GM21381 (cell line): Measurements from ENCODE around the gene ZNF618.

Source experiments
- ATAC-seq: cut with Tn5 transposase; IDR thresholded peaks from one replicate; pipeline ENCODE4 v1.9.1; 2021; ENCODE audit warnings: mild to moderate bottlenecking, moderate library complexity; ENCODE audit not compliant: unreplicated experiment

Gene ZNF618

DNA sequence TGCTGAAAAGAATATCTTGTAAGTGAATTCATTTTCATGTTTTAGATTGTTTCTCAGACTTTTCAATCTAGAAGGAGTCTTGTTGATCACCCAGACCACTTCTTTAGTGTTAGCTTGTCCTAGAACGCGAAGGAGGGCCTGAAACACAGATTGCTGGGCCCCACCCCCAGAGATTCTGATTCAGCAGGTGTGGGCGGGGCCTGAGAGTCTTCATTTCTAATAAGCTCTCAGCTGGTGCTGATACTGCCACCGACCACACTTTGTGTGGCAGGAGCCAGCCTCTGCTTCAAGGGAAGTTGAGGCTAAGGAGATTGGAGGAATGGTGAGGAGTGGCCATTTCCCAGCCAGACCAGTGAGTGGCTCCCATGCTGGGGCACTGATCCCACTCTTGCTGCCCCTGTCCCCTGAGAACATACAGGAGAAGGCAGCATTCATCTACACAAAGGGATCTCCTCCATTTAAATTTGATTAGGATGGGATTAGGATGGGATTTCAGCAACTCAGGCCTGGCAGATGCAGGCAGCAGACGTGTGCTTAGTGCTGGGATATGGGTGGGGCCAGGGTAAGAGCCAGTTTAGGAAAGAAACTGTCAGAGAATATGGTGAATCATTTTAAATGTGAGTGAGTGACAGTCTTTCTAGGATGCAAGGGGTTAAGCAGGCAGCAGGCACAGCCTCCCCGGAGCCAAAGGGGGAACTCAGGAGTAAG, 35.9 kb downstream of the ZNF618 start:
- no peak for ATAC-seq

DNA sequence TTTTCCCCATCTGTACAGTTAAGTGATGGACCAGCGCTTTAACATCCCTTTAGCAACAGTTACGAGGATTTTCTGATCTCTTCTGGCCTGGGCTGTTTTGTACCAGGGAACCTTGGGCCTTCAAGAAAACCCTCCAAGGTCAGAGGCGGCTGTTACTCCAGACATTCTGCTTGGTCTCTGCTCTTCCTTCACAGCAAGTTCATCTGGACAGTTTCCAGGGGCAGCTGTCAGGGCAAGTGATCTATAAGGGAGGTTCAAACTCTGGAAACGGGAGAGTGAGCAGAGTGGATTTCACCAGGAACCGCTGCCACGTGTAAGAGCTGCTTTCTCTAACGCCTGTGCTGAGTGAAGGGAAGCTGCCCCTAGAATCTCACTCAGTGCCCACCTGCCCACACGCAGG, 36.7 kb downstream of the ZNF618 start:
- no peak for ATAC-seq

DNA sequence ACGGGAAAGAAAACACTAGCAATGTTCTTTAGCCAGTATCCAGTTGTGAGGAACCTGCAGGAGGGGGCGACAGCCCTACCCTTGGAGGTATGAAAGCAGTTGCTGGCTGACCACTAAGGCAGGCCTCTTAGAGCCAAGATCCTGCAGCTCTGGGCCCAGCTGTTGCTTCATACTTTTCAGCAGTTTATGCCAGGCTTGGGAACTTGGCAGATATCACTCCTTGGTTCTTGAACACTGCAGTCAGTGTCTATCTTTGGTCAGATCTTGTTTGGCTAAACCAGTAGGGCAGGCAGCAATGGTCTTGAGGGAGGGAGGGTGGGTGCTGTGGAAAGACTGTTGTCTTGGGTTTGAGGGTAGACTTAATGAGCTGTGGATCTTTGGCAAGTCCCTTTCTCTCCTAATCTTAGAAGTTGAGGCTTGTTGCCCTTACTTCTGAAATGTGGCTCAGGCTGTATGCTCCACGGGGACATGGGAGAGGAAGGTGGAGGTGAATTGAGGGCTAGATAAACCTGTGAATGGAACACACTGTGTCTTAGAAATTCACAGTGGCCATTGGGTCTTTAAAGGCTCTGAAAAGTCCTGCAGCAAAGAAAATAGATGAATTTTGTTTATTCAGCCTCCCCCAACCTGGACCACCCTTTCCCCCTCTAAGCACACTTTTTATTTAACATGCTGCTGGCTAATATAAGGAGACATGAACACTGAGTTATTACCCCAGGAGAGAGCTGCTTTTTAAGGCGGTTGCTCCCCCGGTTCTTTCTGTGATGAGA, 37.5 kb downstream of the ZNF618 start:
- no peak for ATAC-seq

DNA sequence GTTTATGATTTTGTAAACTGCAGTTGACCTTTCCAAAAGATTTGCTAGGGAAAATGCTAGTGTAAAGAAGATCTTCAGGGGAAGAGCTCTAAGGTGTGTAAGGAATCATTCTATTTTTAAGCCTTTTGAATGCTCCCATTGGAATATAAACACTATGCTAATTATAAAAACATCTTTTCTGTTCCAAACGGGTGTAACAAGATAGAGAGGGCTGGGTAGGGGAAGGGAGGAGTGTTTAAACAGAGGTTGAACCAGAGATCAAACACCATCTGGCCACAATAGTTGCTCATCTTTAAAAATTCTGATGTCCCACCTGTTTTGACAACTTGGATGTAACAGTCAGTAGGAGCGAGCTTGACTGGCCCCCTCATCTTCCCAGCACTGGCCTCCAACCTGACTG, 38.4 kb downstream of the ZNF618 start:
- ATAC-seq: no peak

DNA sequence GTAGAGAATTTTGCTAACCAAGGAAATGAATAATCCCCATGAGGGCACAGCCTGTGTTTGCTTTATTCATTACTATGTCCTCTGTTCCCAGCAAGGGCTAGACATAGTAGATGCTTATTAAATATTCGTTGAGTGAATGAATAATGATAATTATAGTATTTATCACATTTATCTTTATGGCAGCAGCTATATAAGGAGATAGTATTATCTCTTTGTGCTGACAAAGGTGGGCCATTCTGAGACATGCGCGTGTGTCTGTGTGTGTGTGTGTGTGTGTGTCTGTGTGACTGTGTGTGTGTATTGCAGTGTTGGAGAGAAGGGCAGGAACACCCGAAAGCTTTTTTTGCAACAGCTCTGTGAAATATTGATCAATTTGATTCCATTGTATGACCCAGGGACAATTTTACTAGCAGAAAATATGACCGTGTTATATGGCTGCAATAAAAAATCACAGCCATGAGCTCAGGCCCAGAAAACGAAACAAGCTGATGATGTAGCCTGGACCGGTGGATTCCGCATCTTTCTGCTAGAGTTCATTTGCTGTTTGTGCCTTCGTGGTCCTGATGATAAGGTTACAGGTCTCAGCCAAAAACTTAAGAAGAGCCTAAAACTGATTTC, 39.8 kb downstream of the ZNF618 start:
- ATAC-seq: no peak

DNA sequence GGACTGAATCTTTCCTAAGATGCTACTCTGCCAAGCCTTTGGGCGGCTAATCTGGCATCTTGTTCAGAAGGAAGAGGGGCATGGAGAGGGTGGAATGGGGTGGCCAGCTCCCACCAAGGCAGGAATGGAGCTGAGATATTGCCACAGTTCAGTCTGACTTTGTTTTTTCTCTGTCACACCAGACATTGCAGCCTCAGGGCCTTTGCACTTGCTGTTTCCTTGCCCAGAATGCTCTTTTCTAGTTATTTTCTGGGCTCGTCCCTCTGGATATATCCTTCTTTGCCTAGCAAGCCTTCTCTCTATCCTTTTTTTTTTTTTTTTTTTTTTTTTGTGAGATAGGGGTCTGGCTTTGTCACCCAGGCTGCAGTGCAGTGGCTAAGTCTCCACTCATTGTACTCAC, 40.8 kb downstream of the ZNF618 start:
- no peak for ATAC-seq

DNA sequence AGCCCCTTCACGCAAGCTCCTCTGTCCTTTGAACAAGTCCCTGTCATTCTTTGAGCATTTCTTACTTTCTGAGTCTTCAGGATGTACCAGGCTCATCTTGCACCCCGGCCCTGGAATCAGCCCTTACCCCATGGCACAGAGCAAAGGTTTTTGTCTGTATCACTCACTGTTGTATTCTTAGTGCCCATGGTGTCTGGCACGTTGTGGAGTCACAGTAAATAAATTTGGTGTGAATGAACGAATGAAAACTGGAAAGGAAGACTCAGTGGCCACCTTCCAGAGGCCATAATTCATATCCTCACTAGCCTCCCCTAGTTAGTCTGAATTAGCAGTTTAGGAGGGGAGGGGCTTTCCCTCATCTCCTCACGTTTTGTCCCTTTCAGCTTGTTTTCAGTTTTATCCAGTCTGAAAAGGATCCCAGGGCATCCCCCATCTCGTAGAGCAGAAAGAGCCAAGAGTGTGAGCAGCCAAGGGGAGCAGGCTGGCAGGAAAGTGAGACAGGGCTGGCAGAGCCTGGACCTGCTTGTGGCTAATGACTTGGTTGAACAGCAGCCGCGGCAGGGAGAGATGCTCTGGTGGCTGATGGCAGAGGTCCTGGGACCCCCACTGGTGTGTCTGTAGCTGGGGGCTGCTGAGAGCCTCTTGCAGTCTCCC, 42.7 kb downstream of the ZNF618 start:
- no peak for ATAC-seq

DNA sequence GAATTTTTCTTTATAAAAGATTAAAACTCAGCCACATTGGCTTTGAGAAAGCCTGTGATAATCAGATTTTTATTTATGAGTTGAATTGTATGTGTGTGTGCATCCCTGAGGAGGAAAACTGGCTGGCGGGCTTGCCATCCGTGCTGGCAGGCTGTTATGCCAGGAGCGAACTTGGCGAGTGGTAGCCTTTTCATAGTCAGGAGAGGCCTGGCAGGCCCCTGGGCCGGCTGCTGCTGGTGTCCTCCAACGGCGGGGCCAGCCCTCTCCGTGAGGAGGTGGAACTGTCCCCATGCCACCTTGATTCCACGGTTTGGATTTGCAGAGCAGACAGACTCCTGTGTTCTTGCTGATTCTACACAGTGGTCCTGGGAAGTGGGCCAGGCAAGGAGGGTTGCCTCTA, 43.3 kb downstream of the ZNF618 start:
- no peak for ATAC-seq

DNA sequence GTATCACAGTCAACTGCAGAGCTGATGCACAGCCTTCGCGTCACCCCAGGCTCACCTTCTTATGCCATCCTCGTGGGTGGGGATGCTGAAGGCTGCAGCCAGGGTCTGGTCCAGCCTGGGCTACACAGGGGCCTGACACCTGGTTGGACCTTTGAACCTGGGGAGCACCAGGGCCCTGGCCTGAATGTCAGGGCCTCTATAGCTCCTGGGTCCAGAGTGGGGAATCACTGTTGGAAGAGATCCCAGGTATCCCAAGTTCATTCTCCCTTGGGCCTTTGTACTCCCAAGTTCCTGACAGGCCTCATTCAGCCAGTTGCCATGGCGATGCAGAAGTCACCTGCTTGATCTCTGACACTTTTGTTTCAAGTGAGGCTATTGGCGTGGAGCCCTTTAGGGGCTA, 43.8 kb downstream of the ZNF618 start:
- ATAC-seq: no peak

DNA sequence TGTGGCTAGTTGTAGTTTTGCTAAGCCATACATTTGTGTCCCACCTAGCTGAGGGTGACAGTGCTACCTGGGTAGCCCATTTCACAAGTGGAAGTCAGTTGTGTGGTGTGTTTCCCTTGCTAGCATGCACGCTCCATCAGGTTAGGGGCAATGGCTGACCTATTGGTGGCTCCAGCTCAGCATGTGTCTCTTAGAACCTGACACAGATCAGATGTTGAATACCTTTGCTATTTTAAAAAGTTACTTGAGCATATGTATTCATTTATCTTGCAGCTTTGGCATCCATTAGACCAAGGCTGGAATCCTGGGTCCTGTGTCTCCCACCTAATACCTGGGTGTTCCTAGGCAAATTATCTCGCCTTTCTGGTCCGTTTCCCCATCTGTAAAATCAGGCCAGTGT, 44.8 kb downstream of the ZNF618 start:
- no peak for ATAC-seq

DNA sequence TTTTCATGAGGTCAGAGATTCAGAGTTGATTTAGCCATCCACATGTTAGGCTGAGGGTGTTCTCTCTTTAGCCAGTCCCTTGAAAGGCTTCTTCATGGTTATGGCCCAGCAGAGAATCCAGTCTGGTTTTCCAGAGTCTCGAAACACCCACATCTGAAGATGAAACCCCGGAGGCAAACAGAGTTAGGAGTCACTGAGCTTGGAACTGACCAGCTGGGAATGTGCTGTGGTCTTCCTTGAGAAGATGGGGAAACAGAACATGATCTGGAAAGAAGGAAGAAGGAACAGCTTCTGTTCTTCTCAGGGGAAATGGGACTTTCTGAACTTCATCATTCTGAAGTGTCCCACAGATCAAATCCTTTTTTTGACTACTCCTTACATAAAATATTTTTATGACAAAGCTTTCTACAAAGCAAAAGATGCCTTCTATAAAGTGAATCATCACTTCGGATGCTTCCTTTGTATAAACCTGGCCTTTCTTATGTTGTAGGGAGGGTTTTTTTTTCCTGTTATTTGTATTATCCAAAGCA, 45.4 kb downstream of the ZNF618 start:
- no peak for ATAC-seq

DNA sequence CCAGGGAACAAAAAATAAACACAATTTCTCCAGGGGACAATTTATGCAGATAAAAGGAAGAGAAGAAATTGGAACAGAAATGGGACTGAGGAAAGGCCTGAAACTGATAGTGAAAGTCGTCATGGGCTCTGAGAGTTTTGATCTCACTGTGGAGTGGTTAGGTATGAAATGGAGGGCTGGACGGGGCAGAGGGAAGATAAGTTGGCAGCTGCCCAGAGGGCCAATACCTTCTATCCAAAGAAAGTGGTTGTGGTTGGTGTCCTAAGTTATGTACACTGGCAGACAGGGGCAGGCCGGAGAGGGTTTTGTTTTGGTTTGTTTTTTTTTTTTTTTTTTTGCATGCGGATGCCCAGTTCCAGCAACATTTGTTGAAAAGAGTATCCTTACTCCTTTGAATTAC, 46.1 kb downstream of the ZNF618 start:
- no peak for ATAC-seq

DNA sequence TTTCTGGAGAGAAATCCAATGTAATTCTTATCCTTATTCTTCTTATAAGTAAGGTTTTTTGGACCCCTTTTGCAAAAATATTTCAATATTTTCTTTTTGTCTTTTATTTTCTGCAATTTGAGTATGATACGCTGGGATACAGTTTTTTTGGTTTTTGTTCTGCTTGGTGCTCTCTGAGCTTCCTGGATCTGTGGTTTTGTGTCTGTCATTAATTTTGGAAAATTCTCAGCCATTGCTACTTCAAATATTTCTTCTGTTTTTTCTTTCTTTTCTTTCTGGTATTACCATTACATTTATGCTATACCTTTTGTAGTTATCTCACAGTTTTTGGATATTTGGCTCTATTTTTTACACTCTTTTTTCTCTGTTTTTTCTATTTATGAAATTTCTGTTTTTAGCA, 50.1 kb downstream of the ZNF618 start:
- no peak for ATAC-seq

DNA sequence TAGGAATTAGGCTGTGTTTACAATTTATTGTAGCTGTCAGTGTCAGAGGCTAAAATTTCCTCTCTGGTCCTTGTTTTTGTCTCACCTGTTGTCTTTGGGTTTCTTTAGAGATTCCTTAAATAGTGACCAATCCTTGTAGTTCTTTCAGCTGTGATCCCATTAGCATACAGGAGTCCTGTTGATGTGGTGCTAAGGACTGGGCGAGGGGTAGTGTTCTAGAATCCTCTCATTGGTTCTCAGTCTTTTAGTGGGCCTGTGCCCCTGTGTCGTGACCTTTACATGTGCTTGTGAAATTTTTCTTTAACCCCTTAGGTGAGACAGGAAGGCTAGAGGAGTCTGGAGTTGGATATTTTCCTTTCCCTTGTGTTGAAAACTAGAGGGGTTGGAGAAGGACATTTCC, 51.2 kb downstream of the ZNF618 start:
- ATAC-seq: no peak

DNA sequence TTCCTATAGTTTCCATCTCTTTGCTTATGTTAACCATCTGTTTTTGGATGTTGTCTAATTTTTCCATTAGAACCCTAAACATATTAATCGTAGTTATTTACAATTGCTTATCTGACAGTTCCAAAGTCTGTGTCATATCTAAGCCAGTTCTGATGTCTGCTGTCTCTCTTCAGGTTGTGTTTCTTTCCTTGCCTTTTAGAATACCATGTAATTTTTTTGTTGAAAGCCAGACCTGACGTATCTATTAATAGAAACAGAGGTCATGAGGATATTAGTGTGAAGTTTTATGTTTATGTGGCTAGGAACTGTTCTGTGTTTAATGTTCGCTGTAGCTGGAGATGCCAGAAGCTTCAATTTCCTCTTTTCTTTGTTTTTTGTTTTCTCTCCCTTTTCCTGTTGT, 52.2 kb downstream of the ZNF618 start:
- ATAC-seq: no peak

DNA sequence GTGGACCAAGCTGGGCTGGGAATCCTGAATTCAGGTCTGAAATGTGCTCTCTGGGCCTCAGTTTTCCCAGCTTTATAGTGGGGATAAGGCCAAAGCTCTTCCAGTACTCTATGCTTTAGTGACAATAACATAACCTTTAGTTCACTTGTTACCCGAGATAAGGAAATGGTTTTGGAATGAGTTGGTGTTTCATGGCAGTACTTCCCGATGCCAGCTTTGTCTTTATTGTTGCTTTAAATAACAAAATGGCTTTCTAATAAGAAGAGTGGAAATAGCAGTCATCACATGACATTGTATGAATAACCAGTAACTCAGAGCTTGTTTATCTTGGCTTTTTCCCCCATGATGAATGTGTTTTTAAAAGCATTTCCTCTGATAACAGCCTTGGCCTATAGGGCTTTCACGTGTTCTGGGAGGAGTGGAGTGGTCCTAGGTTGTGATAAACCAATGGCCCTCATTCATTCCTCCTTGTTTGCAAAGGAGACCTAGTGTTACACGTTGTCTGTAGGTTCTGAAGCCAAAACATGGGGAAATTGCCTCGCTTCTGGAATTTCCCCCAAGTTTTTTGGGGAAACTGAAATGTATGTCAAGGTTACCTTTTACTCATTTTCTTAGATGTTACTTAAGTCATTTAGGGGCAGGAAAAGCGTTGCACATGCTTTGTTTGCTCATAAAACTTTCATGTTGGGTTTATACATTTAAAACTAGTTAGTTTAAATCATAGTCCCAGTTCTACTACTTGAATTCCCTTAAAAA, 53.7 kb downstream of the ZNF618 start:
- no peak for ATAC-seq

DNA sequence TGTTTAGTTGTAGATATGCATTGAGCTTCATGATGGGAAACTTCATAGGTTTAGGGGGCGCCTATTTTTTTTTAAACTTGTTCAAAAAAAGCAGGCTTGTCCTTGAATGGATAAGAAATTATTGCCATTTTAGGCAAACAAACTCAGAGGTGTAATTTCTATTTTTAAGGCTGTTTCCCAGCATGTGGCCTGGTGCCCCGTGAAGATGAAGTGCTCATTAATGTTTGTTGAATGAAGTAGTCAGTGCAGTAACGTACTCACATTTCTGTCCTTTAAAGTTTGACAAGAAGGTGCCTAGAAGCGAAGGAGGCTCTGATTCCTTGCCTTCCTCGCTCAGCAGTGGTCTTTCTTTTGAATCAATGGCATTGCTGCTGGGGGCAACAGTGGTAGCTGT, 54.3 kb downstream of the ZNF618 start:
- no peak for ATAC-seq

DNA sequence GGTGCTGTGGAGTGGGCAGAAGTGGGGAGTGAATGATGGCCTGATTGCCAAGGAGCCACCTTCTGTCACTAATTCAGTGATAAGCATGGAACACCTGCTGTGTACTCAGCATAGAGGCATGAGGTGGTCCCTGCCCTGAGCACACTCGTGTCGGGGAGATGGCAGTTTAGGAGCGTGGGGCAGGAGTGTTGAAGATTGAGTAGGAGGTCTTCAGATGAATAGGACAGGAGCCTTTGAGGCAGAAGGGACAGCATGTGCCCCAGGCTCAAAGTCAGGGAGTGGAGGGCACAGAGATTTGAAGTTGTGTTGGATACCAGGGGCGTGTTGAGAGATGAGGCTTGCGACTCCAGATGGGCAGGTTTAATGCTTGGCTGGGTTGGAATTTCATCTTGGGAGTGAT, 55.0 kb downstream of the ZNF618 start:
- no peak for ATAC-seq

DNA sequence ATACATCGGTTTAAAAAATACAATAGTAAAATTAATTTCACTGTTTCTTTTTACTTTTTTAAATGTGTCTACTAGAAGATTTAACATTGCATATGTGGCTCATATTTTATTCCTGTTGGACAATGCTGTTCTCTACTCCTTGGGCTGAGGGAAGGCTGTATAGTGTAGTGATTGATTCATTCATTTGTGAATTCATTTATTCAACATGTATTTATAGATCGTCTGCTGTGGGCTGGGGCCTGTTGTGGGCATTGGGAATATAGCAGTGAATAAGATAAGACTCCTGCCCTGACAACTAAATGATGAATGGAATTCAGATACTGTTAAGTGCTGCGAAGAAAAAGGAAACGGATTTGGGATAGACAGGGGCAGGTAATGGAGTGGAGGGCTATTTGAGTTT, 55.7 kb downstream of the ZNF618 start:
- ATAC-seq: no peak

DNA sequence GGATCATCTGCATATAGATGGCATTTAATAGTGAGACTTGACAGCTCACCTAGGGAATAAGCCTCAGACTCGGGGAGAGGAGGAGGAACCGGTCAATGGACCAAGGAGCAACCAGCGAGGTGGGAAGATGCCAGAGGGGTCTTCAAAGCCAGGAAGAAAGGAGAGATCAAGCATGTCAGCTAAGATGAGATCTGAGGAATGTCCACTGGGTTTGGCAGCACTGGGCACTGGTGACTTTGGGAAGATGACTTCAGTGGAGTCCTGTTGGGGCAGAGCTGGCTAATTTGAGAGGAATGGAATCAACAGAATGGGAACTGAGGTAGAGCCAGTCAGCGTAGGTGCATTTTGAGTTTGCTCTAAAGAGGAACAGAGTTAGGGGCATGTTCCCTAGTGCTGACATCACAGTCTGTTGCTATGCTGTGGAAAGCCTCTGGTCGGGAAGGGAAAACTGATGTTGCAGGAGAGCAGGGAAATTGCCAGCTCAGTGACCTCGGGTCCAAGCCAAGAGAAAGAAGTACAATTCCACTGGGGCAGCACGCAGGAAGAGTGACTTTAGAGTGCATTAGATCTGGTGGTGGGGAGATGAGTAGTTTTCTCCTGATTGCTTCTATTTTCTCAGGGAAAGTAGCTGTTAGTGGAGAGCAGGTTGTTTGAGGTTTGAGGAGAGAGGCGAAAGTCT, 56.9 kb downstream of the ZNF618 start:
- ATAC-seq: no peak
